Neural cell (in vitro differentiated cells): ENCODE measurements around the gene SH3RF1. TPM values are rescaled to one million over a fixed set of nuclear protein-coding genes. Genes with fewer than 3 reads are reported as not detected.

Experiments
- H2AFZ ChIP-seq: fragments of 200-600, 300-800 bp; sonication (generic), shearing (Covaris generic); 2 replicates; pipeline ENCODE4 v1.6.0; 2014; ENCODE audit warnings: low read depth, mild to moderate bottlenecking, antibody characterized with exemption, low read length, moderate library complexity
- H3F3A ChIP-seq: fragments of 200-600 bp; shearing (Covaris generic); 2 replicates; pipeline ENCODE4 v1.6.1; 2016; ENCODE audit warnings: mild to moderate bottlenecking, moderate library complexity, mixed read lengths, antibody characterized with exemption, low read length; ENCODE audit not compliant: insufficient read depth, poor library complexity, severe bottlenecking
- H3K27ac ChIP-seq: fragments of 200-600, 300-800 bp; sonication (generic), shearing (Covaris generic); 2 replicates; pipeline ENCODE4 v1.5.1; 2014; ENCODE audit warnings: mild to moderate bottlenecking, low read length, moderate library complexity
- H3K27me3 ChIP-seq: fragments of 300-800, 200-600 bp; sonication (generic), shearing (Covaris generic); 2 replicates; pipeline ENCODE4 v1.6.0; 2014; ENCODE audit warnings: mild to moderate bottlenecking, low read depth, low read length, moderate library complexity; ENCODE audit not compliant: insufficient read depth
- H3K36me3 ChIP-seq: fragments of 300-800, 200-600 bp; sonication (generic), shearing (Covaris generic); 2 replicates; pipeline ENCODE4 v1.5.1; 2014; ENCODE audit warnings: mild to moderate bottlenecking, antibody characterized with exemption, low read length, moderate library complexity; ENCODE audit not compliant: insufficient read depth
- H3K4me2 ChIP-seq: fragments of 300-800, 200-600 bp; sonication (generic), shearing (Covaris generic); 2 replicates; pipeline ENCODE4 v1.6.0; 2014; ENCODE audit warnings: mild to moderate bottlenecking, low read length
- H3K4me3 ChIP-seq: fragments of 300-800, 200-600 bp; sonication (generic), shearing (Covaris generic); 2 replicates; pipeline ENCODE4 v1.5.1; 2014; ENCODE audit warnings: mild to moderate bottlenecking, low read length, moderate library complexity
- H3K79me2 ChIP-seq: fragments of 200-600 bp; shearing (Covaris generic); replicated peaks from 2 replicates; pipeline ENCODE4 v1.6.0; 2014; ENCODE audit warnings: mild to moderate bottlenecking, low read length, moderate library complexity; ENCODE audit not compliant: insufficient read depth
- H3K9ac ChIP-seq: fragments of 300-800, 200-600 bp; sonication (generic), shearing (Covaris generic); 2 replicates; pipeline ENCODE4 v1.6.1; 2016; ENCODE audit warnings: mild to moderate bottlenecking, low read length, mixed read lengths
- H3K9me2 ChIP-seq: fragments of 200-600 bp; shearing (Covaris generic); 2 replicates; pipeline ENCODE4 v1.6.1; 2016; ENCODE audit warnings: mild to moderate bottlenecking, low read length, mixed read lengths; ENCODE audit not compliant: insufficient read depth
- H3K9me3 ChIP-seq: fragments of 200-600, 300-800 bp; sonication (generic), shearing (Covaris generic); 2 replicates; pipeline ENCODE4 v1.6.1; 2016; ENCODE audit warnings: mild to moderate bottlenecking, mixed run types, low read length, moderate library complexity, mixed read lengths
- H4K20me1 ChIP-seq: fragments of 200-600 bp; shearing (Covaris generic); 2 replicates; pipeline ENCODE4 v1.6.1; 2016; ENCODE audit warnings: mild to moderate bottlenecking, mixed run types; ENCODE audit not compliant: insufficient read depth
- CTCF ChIP-seq: fragments of 450-650 bp; IDR thresholded peaks from 2 replicates; pipeline ENCODE4 v1.5.1; 2014; ENCODE audit warnings: antibody characterized with exemption, mild to moderate bottlenecking, moderate library complexity; ENCODE audit not compliant: poor library complexity, severe bottlenecking
- EP300 ChIP-seq: fragments of 450-650 bp; conservative IDR thresholded peaks from 2 replicates; pipeline ENCODE4 v1.6.1; 2014; ENCODE audit warnings: antibody characterized with exemption, mild to moderate bottlenecking, moderate library complexity; ENCODE audit not compliant: poor library complexity, severe bottlenecking
- EZH2 ChIP-seq: fragments of 200-600, 300-800 bp; shearing (Covaris generic), sonication (generic); IDR thresholded peaks from 2 replicates; pipeline ENCODE4 v1.6.1; 2014; ENCODE audit warnings: antibody characterized with exemption, low read length, borderline replicate concordance, mild to moderate bottlenecking; ENCODE audit not compliant: insufficient read depth, poor library complexity, severe bottlenecking
- MXI1 ChIP-seq: fragments of 450-650 bp; conservative IDR thresholded peaks from 2 replicates; pipeline ENCODE4 v1.6.1; 2014; ENCODE audit warnings: antibody characterized with exemption, mild to moderate bottlenecking; ENCODE audit not compliant: poor library complexity, severe bottlenecking
- POLR2AphosphoS5 ChIP-seq: IDR thresholded peaks from 2 replicates; pipeline ENCODE4 v1.6.1; 2012
- RAD21 ChIP-seq: fragments of 450-650 bp; conservative IDR thresholded peaks from 2 replicates; pipeline ENCODE4 v1.6.1; 2014; ENCODE audit warnings: antibody characterized with exemption, mild to moderate bottlenecking, moderate library complexity
- REST ChIP-seq: IDR thresholded peaks from 2 replicates; pipeline ENCODE4 v1.6.1; 2012; ENCODE audit warnings: borderline replicate concordance
- SMC3 ChIP-seq: fragments of 450-650 bp; conservative IDR thresholded peaks from 2 replicates; pipeline ENCODE4 v1.6.1; 2014; ENCODE audit warnings: antibody characterized with exemption, mild to moderate bottlenecking, moderate library complexity; ENCODE audit not compliant: poor library complexity
- TAF1 ChIP-seq: IDR thresholded peaks from 2 replicates; pipeline ENCODE4 v1.6.1; 2012; ENCODE audit warnings: low read depth
- polyA plus RNA-seq: library from polyadenylated mRNA; depleted of rRNA; stranded (reverse); fragments of >200 nt; gene quantifications from 2 replicates; pipeline ENCODE4 v1.2.3, GENCODE V29; 2014

SH3RF1 gene
- polyA plus RNA-seq, 1 donor from 2014 or later = 3.1 TPM

- Histone ChIP-seq H3K79me2 (peaks cover 64% of the 10 kb centered on the region), H3K27ac (no peak overlapping the region), H3K4me2 (no peak overlapping the region)
Measured at GRCh38 chr4:169246279-169246678, 24.5 kb downstream of the SH3RF1 start.

GRCh38 chr4:169245061-169245460 lies 25.7 kb downstream of the SH3RF1 start:
- Histone ChIP-seq H3K9ac (no peak overlapping the region), H3K36me3 (no peaks in the 10 kb centered on the region), H2AFZ (no peak overlapping the region), H3K9me3 (no peaks in the 10 kb centered on the region), H3K4me2 (no peak overlapping the region), H3K4me3 (no peak overlapping the region), H4K20me1 (no peaks in the 10 kb centered on the region), H3K27me3 (no peaks in the 10 kb centered on the region), H3F3A (no peaks in the 10 kb centered on the region), H3K27ac (no peak overlapping the region), H3K9me2 (no peaks in the 10 kb centered on the region), H3K79me2 (peaks cover 60% of the 10 kb centered on the region)
- no peak for TF ChIP-seq EZH2
- TF ChIP-seq MXI1 = no peak
- TF ChIP-seq SMC3 = no peak
- TF ChIP-seq TAF1 = no peak
- no peak for TF ChIP-seq EP300
- TF ChIP-seq CTCF = no peak
- no peak for TF ChIP-seq POLR2AphosphoS5
- no peak for TF ChIP-seq RAD21

More at GRCh38 chr4:169246279-169246678, 24.5 kb downstream of the SH3RF1 start:
- no peaks in the 10 kb centered on the region for H3K36me3 ChIP-seq
- TF ChIP-seq CTCF (no peak), SMC3 (no peak), REST (no peak), MXI1 (no peak), POLR2AphosphoS5 (no peak)
- no peak overlapping the region for H2AFZ ChIP-seq
- H3K4me3 ChIP-seq = no peak overlapping the region
- no peaks in the 10 kb centered on the region for H4K20me1 ChIP-seq
- no peaks in the 10 kb centered on the region for H3K9me3 ChIP-seq
- no peak overlapping the region for H3K9ac ChIP-seq
- H3K9me2 ChIP-seq = no peaks in the 10 kb centered on the region
- no peaks in the 10 kb centered on the region for H3K27me3 ChIP-seq
- H3F3A ChIP-seq = no peaks in the 10 kb centered on the region
